Amygdala (tissue), 56 donors: Measurements from ENCODE around the gene GUCD1.

Experiments used
- DNase-seq, 56 donors: peaks; one replicate each; lab custom pipeline; 2025; lab: John Stamatoyannopoulos, UW

Gene GUCD1

DNA sequence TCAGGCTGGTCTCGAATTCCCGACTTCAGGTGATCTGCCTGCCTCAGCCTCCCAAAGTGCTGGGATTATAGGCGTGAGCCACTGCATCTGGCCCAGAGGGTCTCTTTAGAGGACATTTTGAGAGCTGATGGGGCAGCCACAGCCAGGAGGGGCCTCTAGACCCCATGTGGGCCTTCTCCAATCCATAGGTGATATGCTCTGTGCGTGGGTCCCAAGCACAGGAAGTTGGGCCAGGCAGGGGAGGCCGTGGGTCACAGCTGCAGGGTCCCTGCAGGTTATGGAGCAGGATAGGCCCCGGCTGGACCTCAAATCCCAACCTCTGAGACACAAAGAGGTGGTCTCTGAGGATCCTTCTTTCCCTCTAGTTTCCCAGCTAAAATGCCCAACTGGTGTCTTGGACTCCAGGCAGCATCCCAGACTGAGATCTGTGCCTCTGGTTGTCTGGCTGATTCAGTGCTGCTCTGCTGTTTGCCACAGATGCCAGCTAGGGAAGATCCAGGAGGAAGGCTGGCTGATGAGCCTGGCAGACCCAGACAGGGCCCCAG lies 36.4 kb upstream of the GUCD1 start:
- no peak for DNase-seq

DNA sequence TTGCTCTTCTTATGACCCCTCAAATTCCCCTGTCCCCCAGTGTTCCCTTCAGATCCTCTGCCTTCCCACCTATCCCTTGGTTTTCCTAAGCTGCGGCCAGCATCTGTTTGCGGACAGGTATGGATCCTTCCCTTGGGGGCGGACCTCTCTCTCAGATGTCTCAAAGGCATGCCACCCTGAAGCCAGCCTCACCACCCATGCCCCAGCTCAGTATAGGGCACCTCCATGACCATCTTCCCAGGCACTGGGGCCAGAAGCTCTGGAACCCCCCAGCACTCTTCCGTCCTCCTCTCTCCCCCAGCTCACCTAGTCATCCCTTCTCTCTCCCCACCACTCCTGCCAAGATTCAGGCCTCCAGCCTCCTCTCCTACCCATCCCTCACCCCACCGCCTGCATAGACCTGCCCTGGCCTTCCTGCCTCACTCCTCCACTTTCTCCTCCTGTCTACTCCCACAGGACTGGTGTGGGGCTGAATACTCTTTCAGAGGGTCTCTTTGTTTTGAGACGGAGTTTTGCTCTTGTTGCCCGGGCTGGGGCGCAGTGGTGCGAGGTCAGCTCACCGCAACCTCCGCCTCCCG lies 35.7 kb upstream of the GUCD1 start:
- DNase-seq: no peak

DNA sequence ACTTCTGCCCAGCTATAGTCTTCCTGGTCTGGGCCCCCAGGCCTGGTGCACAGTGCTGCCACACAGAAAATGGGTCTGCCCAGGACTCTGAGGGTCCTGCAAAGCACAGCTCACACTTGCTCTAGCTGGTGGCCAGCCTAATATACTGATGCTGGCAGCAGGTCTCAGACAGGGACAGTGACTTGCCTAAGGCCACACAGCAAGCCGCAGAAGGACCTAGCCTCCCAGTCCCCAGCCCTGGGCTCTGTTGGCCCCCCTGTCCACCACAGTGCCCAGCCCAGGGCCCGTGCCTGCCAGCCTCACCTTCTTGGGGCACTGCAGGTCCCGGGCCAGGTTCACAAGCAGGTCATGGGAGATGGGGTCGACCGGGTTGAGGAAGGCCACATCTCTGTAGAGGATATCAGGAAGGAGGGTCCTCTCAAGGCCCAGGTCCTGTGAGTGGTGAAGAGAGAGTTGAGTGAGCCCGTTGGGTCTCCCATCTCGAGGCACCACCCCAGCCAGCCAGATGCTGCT lies 34.6 kb upstream of the GUCD1 start:
- DNase-seq: no peak

DNA sequence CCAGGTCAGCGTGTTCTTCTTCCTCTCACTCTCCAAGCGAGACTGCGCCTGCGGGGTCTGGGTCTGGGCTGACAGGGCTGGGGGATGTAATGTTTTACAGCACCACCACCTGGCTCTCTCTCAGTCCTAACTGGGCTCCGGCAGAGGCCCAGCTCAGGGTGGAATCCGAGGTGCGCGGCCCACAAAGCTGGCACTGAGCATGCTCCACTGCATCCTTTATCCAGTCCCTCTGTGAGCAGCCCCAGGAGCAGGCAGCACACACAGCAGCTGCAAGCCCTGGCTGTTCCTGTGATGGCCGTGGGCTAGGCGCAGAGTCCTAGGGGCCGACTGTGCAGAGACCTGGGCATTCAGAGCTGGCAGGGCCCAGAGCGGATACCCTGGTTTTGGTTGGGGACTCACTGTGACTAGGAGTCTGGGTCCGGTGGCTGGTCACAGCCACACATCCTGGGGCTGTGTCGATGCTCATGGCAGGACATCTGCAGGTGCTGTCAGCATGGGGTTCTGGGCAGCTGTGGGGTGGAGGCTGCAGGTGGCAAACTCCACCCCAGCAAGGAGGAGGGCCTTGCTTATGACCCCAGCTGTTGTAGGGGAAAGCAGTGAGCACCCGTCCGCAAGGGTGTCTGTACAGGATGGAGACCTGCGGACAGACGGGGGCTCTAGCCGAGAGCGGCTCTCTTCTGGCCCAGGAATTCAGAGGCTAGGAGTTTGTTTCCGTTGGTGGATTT lies 34.0 kb upstream of the GUCD1 start:
- DNase-seq: peak in 5 of 56 donors; percentile 64 to 72 (median 70)

DNA sequence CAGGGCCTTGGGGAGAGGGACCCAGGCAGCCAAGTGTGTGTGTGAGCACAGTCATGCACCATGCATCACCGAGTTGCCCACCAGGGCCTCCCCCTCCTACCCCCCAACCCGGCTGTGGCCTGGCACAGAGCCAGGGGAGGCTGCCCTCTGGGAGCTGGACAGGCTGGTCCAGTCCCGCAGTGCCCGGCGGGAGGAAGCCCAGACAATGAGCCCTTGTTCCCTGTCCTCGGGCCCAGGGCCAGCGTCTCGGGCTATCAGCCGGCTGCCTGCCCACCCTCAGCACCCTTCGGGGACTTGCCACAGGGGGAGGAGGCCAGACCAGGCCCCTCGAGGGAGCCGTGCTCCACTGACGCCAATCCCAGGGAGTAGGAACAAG lies 33.4 kb upstream of the GUCD1 start:
- DNase-seq: peak in 55 of 56 donors; percentile 35 to 96 (median 86)

DNA sequence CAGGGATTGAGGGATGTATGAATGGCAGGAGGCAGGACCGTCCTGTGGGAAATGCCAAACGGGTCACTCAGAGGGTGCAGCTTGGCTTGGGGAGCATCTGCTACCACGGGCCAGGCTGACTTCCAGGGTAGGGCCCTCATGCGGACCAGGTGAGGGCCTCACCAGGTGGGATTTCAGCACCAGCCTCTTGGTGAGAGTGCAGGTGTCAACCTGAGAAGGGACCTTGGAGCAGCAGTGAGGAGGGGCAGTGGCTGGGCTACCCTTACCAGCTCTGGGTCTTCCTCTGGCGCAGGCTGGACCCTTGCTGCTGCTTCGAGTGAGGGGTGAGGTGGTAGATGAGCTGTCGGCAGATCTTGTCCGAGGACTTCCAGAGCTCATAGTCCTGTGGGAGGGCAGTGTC lies 33.0 kb upstream of the GUCD1 start:
- DNase-seq: no peak

DNA sequence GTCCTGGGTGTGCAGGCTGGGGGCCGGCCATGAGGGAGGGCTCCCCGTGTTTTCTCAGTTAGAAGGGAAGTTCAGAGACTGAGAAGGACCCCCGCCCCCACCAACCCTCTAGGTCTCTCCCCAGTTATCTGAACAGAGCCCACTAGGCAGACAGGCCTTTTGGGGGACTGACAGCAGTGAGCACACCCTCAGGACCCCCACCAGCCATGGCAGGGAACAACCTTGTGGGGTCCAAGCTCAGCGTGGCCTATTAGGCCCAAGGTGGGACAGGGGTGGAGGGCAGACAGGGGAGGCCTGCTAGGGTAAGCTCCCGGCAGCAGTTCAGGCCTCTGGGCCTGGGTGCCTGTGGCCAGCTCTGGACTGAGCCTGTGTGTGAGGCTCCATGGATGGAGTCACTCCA lies 32.3 kb upstream of the GUCD1 start:
- no peak for DNase-seq

DNA sequence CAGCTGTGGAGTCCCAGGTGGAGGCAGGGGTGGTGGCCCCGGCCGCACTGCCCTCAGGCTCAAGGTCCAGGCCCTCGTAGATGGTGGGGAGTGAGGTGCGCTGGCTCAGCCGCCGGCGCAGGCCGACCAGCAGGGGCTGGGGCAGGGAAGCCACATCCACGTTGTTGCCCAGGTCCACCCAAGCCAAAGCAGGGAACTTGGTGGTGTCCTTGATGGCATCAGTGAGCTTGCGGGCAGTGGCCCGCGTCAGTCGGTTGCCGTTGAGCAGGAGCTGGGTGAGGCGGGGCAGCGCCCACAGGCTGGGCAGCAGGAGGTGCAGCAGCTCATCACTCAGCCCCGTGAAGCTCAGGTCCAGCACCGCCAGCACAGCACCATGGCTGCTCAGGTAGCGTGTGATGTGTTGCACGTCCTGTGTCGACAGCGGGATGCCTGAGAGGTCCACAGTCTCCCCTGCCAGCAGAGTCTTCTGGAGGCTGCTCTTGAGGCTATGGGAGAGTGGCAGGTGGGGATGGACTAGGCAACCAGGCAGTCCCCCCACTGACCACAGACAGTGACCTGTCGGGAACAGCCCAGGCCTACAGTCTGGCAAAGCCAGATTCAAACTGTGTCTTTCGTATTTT lies 31.1 kb upstream of the GUCD1 start:
- DNase-seq: no peak

DNA sequence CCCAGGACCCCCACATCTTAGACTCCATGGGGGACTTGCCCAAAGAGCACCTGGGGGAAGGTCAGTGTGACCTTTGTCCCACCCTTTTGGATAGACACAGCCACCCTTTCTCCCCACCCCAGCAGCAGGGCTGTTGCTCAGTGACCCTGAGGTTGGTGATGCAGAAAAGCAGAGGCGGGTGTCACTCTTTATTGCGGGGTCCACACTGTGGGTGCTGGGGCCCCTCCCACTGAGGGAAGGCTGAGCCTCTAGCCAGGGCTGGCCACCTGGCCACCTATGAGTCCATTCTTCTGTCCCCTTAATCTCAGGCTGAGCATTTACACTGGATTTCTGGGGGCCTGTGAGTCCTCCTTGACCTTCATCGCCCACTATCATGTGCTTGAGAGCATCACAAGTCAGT lies 30.5 kb upstream of the GUCD1 start:
- DNase-seq: no peak

DNA sequence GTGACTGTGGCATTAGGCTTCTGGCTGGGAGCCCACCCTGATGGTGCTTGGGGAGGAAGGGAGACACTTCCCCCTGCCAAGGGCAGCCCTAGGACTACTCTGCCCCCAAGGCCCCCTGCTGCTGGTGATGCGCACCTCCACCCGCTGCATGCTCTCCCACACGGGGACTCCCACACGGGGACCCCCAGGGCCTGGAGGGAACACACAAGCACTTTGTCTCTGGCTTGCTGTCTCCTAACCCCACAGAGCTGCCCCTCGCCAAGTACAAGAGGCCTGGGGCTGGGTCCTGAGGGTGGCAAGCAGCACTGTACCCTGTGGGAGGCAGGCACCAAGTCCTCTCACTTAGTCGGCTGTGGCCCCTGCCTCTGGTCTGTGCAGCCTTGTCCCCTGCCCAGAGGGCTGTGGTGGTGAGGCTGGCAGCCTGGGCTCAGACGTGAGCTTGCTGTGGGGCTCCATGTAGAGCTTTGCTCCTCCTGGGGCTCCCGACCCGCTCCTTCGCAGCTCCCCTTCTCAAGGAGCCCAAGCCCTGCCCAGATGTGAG lies 30.0 kb upstream of the GUCD1 start:
- no peak for DNase-seq

DNA sequence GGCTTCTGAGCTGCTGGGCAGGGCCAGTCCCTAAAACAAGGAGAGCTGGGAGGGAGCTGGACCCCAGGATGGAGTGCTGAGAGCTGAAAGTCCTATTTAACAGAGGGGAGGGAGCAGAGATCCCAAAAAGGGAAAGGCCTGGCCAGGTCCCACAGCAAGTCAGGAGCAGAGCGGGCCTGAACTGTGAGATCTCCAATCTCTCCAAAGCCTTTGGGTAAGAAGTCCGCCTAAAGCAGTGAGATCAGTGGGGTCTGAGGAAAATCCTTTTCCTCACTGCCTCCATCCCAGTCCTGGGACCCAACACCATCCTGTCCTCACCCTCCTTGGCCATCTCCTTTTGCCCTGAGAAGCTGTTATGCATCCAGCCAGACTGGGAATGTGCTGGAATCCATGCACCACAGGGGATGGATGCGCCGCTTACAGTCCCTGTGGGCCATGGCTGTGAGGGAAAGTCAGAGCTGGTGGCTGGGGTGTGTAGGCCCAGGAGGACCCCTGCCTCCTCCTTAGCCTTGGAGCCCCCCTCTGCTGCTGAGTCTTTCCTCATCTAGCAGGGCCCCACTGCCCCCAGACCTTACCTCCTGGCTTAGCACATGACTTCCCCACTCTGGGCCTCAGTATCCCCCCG lies 29.3 kb upstream of the GUCD1 start:
- no peak for DNase-seq

DNA sequence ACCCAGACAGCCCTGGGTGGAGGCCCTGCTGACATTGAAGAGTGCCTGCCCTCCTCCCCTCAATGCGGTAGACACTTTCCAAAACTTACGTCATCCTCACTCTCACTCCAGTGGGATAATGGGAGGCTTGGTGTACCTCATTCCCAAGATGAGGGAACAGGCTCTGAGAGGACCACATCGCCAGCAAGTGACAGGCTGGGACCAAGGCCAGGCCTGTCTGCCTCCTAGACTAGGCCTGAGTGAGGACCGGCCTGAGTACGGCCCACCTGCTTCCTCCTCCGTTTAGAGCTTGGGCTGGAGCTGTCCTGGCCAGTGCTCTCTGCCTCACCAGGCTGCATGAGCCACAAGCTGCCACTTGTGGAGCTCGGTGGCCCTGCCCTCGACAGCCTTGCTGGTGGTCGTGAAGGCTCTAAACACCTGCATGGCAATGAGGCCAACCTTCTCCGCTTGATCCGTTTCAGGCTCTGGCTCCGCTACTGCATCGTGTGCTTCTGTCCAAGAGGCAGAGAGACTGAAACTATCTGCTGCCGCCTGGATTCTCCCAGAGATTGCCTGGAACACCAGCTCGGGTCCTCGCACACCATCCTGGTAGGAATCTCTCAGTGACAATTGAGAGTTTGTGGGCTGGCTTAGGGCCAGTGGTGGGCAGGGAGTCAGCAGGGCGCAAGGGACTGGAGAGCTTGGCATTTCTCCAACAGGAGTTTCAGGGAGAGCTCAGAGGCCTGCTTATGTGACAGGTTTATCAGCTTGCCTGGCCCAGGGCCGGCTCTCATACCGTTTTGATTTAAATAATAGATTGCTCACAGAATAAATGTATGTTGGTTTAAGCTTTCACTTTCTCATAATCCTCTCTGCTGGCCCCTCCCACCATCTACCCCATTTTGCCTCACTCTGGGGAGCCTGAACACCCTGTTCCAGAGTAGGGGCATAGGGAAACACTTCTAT lies 28.6 kb upstream of the GUCD1 start:
- peak in 2 of 56 donors; percentile 18 to 69 for DNase-seq

DNA sequence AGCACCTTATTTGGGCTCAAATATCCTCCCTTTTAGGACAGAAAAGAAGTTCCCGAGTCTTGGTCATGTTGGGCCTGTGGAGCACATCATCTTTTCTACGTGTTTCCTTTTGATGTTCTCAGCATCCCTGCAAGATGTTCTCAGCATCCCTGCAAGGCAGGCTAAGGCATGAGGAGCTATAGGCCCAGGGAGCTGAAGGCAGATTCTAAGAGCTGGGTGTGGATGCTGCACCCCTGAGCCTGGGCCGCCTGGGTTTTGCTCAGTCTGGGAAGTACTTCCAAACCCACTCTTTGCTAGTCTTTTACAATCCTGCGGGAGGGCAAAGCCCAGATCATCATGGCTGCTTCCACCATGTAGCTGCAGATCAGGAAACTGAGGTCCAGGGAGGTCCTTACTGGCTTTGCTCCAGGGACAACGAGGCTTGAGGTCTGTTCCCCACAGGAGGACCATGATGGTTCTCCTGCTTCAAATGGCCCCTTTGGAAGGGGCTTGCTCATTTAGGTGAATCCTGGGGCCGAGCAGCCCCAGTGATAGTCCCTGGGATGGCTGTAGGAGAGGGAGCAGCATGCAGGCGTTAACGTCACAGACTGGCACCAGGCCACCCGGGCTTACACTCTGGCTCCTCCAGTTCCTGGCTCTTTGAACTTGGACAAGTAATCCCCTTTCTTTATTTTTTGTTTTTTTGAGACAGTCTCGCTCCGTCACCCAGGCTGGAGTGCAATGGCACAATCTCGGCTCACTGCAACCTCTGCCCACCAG lies 27.3 kb upstream of the GUCD1 start:
- DNase-seq: no peak

DNA sequence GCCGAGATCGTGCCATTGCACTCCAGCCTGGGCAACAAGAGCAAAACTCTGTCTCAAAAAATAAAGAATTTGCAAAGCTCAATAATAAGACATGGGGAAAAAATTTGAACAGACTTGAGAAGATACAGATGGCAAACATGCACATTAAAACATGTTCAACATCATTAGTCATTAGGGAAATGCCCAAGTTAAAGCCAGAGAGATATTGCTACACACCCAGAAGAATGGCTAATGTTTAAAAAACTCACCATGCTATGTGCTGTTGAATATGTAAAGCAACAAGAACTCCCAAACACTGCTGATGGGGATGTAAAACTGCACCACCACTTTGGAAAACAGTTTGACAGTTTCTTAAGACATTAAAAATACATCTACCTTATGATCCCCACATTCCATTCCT lies 25.3 kb upstream of the GUCD1 start:
- DNase-seq: no peak

DNA sequence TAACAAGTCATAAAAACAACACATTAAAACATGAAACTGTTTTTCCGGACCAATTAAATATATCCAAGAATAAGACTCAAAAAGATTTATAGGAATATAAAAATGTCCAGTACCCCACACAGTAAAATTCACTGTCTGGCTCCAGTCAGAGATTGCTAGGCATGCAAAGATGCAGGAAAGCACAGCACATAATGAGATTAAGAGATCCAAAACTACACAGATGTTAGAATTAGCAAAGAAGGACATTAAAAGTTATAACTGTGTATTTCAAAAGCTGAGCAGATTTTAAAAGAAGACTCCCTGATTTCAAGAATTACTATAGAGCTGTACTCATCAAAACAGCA lies 24.3 kb upstream of the GUCD1 start:
- no peak for DNase-seq

DNA sequence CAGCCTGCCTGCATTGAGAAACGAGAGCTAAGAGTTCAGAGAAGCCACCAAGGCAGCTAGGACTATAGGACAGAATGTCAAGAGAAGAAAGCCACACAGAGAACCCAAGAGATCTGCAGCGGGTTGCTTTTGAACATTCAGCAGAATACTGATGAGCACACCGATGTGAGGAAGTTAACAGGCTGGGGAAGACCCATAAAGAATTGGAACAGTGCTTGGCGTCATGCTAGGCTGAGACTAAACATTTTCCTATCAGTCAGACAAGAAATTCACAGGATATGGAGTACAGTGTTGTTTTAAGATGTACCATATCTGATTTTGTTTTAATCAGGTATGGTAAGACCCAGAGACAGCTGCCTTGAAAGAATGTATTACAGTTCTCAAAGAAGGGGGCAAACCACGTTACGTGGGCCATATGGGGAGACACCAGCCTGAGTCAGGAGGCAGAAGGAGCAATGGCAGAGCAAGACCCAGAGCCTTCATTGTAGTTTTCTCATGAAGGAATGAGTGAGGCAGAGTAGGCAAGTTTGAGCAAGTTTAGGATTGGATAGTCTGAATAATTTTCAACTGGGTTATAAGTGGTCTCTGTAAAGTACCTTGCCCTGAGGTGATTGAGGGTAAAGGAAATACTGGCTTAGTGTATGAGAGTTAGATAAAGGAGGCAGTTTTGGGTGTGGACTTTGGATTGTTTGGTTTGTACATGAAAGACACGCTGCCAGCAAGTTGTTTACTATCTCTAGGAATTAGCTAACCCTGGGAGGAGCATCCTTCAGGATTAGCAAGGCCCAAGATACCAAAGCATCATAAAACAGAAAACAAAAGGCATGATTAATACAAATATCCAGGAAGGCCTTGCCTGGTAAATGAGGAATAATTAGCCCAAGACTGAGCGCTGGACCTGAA lies 23.7 kb upstream of the GUCD1 start:
- no peak for DNase-seq

DNA sequence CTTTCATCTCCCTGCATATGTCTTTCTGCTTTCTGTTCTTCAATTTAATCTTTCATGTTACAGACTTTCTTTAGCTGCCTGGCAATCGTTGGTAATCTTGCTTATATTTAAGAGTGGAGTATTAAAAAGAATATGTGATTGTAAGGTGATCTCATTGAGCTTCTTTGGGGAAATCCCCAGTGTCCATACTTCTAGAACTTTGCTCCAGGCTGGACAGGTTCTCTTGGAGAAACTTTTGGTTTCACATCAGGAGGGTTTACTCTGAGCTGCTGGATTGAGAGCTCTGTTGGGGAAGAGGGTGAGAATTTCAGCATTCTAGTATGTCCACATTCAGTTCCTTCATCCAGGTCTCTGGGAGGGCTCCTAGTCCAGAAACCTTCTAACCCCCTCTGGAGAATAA lies 21.8 kb upstream of the GUCD1 start:
- no peak for DNase-seq

DNA sequence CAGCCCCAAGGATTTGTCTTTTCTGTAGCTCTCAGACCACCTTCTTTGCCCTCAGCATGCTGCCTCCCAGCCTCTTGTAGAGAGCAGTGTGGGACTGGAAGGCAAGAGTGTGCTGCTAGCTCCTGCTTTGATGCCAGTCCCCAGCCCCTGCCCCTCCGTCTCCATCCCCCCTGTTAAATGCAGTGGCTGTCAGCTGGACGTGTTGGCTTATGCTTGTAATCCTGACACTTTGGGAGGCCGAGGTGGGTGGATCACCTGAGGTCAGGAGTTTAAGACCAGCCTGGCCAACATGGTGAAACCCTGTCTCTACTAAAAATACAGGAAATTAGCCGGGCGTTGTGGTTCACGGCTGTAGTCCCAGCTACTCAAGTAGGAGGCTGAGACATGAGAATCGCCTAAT lies 16.3 kb upstream of the GUCD1 start:
- DNase-seq: no peak
